Mesenchymal stem cell (in vitro differentiated cells and primary cell): ENCODE results near the gene IGF1R.

Source experiments
- DNase-seq: peaks from one replicate; pipeline ENCODE4 v3.0.0-alpha.2; 2013
- H2AFZ ChIP-seq: one replicate; pipeline ENCODE4 v1.6.1; 2013; ENCODE audit warnings: low read depth, mild to moderate bottlenecking, control low read depth, inconsistent platforms, low read length, moderate library complexity
- H2AK5ac ChIP-seq: 2 replicates; pipeline ENCODE4 v1.6.1; 2013; ENCODE audit warnings: low read length, moderate library complexity, mild to moderate bottlenecking, inconsistent platforms; ENCODE audit not compliant: severe bottlenecking
- H2BK120ac ChIP-seq: one replicate; pipeline ENCODE4 v1.6.1; 2013; ENCODE audit warnings: low read depth, mild to moderate bottlenecking, inconsistent platforms, low read length, moderate library complexity
- H2BK12ac ChIP-seq, 2 experiments: one replicate each; pipeline ENCODE4 v1.6.1; 2013; ENCODE audit warnings: inconsistent platforms in 2 of 2, low read length in 2 of 2, mild to moderate bottlenecking in 2 of 2, moderate library complexity in 2 of 2, control low read depth in 1 of 2
- H2BK15ac ChIP-seq: one replicate; pipeline ENCODE4 v1.6.1; 2013; ENCODE audit warnings: mild to moderate bottlenecking, low read depth, inconsistent platforms; ENCODE audit not compliant: poor library complexity, severe bottlenecking
- H2BK5ac ChIP-seq: 2 replicates; pipeline ENCODE4 v1.6.1; 2013; ENCODE audit warnings: low read depth, mild to moderate bottlenecking, low read length, control low read depth, inconsistent platforms; ENCODE audit not compliant: poor library complexity, severe bottlenecking
- H3K14ac ChIP-seq, 2 experiments: one replicate each; pipeline ENCODE4 v1.6.1; 2013; ENCODE audit warnings: inconsistent platforms in 2 of 2, low read length in 2 of 2, control low read depth in 1 of 2, mild to moderate bottlenecking in 1 of 2, moderate library complexity in 1 of 2
- H3K18ac ChIP-seq, 2 experiments: one replicate each; pipeline ENCODE4 v1.6.1; 2013; ENCODE audit warnings: inconsistent platforms in 2 of 2, low read length in 2 of 2, control low read depth in 1 of 2, low read depth in 1 of 2, mild to moderate bottlenecking in 1 of 2
- H3K23ac ChIP-seq, 2 experiments: one replicate each; pipeline ENCODE4 v1.6.1; 2013; ENCODE audit warnings: inconsistent platforms in 2 of 2, low read length in 2 of 2, mild to moderate bottlenecking in 2 of 2, moderate library complexity in 2 of 2, control low read depth in 1 of 2
- H3K27ac ChIP-seq: 2 replicates; pipeline ENCODE4 v1.5.1; 2013; ENCODE audit warnings: mild to moderate bottlenecking, moderate library complexity, low read length, control low read depth, inconsistent platforms; ENCODE audit not compliant: poor library complexity, severe bottlenecking
- H3K27me3 ChIP-seq, 2 experiments: 2 replicates each; pipeline versions ENCODE4 v1.6.1 to v1.7.0; 2013; ENCODE audit warnings: low read length in 2 of 2, mild to moderate bottlenecking in 2 of 2, moderate library complexity in 2 of 2, control low read depth in 1 of 2, inconsistent platforms in 1 of 2; ENCODE audit not compliant: control insufficient read depth in 1 of 2, insufficient read depth in 1 of 2
- H3K36me3 ChIP-seq, 2 experiments: 2 replicates each; pipeline versions ENCODE4 v1.6.1 to v1.7.0; 2013; ENCODE audit warnings: low read length in 2 of 2, control low read depth in 1 of 2, inconsistent platforms in 1 of 2, low read depth in 1 of 2, mild to moderate bottlenecking in 1 of 2; ENCODE audit not compliant: insufficient read depth in 2 of 2, control insufficient read depth in 1 of 2
- H3K4ac ChIP-seq, 2 experiments: one replicate each; pipeline ENCODE4 v1.6.1; 2013; ENCODE audit warnings: inconsistent platforms in 2 of 2, low read length in 2 of 2, mild to moderate bottlenecking in 2 of 2, moderate library complexity in 2 of 2, control low read depth in 1 of 2, low read depth in 1 of 2
- H3K4me1 ChIP-seq: 2 replicates; pipeline ENCODE4 v1.6.1; 2013; ENCODE audit warnings: low read depth, low read length, control low read depth; ENCODE audit not compliant: control insufficient read depth, insufficient read depth
- H3K4me2 ChIP-seq: 2 replicates; pipeline ENCODE4 v1.6.1; 2013; ENCODE audit warnings: low read length, mild to moderate bottlenecking, inconsistent platforms; ENCODE audit not compliant: poor library complexity, severe bottlenecking
- H3K4me3 ChIP-seq, 2 experiments: 2 replicates each; pipeline versions ENCODE4 v1.5.1 to v1.7.0; 2013; ENCODE audit warnings: low read length in 2 of 2, mild to moderate bottlenecking in 2 of 2, control low read depth in 1 of 2, low read depth in 1 of 2; ENCODE audit not compliant: insufficient read depth in 1 of 2
- H3K79me1 ChIP-seq: replicated peaks from 2 replicates; pipeline ENCODE4 v1.6.1; 2013; ENCODE audit warnings: mild to moderate bottlenecking, control low read depth, low read length, inconsistent platforms; ENCODE audit not compliant: poor library complexity, severe bottlenecking
- H3K9ac ChIP-seq: 2 replicates; pipeline ENCODE4 v1.7.0; 2013; ENCODE audit warnings: mild to moderate bottlenecking, low read length, moderate library complexity
- H3K9me3 ChIP-seq: 2 replicates; pipeline ENCODE4 v1.7.0; 2013; ENCODE audit warnings: mild to moderate bottlenecking, low read length; ENCODE audit not compliant: control insufficient read depth
- H4K8ac ChIP-seq: one replicate; pipeline ENCODE4 v1.6.1; 2013; ENCODE audit warnings: inconsistent platforms, mild to moderate bottlenecking, low read length, moderate library complexity
- H4K91ac ChIP-seq: one replicate; pipeline ENCODE4 v1.6.1; 2013; ENCODE audit warnings: mild to moderate bottlenecking, low read length, inconsistent platforms
- WGBS: methylation state at CpG from one replicate; pipeline ENCODE4 v1.1.7; 2013; ENCODE audit warnings: mixed read lengths; 5-methylcytosine and 5-hydroxymethylcytosine counted together

The IGF1R gene

GRCh38 chr15:98958918-98959639, 310.7 kb downstream of the IGF1R start:
- Histone ChIP-seq H3K9me3 (peaks cover 18% of the 10 kb centered on the region), H3K27ac (no peak overlapping the region), H3K14ac (no peak overlapping the region), H2AFZ (no peak overlapping the region), H2AK5ac (no peak overlapping the region), H4K91ac (no peak overlapping the region), H3K4me2 (no peak overlapping the region), H3K23ac (no peak overlapping the region), H2BK5ac (no peak overlapping the region), H2BK12ac (no peak overlapping the region), H3K79me1 (peaks cover 3% of the 10 kb centered on the region), H3K4me1 (peaks cover 4% of the 10 kb centered on the region), H2BK120ac (no peak overlapping the region), H3K4me3 (no peak overlapping the region), H3K9ac (no peak overlapping the region), H4K8ac (no peak overlapping the region), H2BK15ac (no peak overlapping the region), H3K36me3 (peaks cover 70% of the 10 kb centered on the region in 2 experiments), H3K27me3 (no peaks in the 10 kb centered on the region), H3K18ac (no peak overlapping the region), H3K4ac (no peak overlapping the region)
- no peak for DNase-seq
- WGBS = 96% methylated on average over 20 of the region's 22 CpGs

GRCh38 chr15:98959640-98960007, 311.3 kb downstream of the IGF1R start:
- no peak overlapping the region for H3K27ac ChIP-seq
- H2BK15ac ChIP-seq = no peak overlapping the region
- no peak overlapping the region for H3K18ac ChIP-seq
- H3K9ac ChIP-seq = no peak overlapping the region
- H2BK5ac ChIP-seq = no peak overlapping the region
- no peak overlapping the region for H2BK12ac ChIP-seq
- no peak for DNase-seq
- H4K91ac ChIP-seq = no peak overlapping the region
- H3K79me1 ChIP-seq = peaks cover 2% of the 10 kb centered on the region
- no peak overlapping the region for H2AFZ ChIP-seq
- no peaks in the 10 kb centered on the region for H3K27me3 ChIP-seq
- H2AK5ac ChIP-seq = no peak overlapping the region
- H3K4ac ChIP-seq = no peak overlapping the region
- H3K14ac ChIP-seq = no peak overlapping the region
- peaks cover 69 to 73% of the 10 kb centered on the region in 2 experiments for H3K36me3 ChIP-seq
- H3K9me3 ChIP-seq = peaks cover 18% of the 10 kb centered on the region
- H3K23ac ChIP-seq = no peak overlapping the region
- peaks cover 1% of the 10 kb centered on the region for H3K4me1 ChIP-seq
- H2BK120ac ChIP-seq = no peak overlapping the region
- no peak overlapping the region for H3K4me3 ChIP-seq
- WGBS = 100% methylated on average over 1 of the region's 3 CpGs
- no peak overlapping the region for H4K8ac ChIP-seq
- no peak overlapping the region for H3K4me2 ChIP-seq

GRCh38 chr15:98960555-98961050, 312.3 kb downstream of the IGF1R start:
- Histone ChIP-seq H3K4ac (no peak overlapping the region), H2AFZ (no peak overlapping the region), H3K9ac (no peak overlapping the region), H3K27me3 (no peaks in the 10 kb centered on the region), H3K4me1 (no peaks in the 10 kb centered on the region), H3K9me3 (peaks cover 18% of the 10 kb centered on the region), H2BK120ac (no peak overlapping the region), H2BK15ac (no peak overlapping the region), H3K79me1 (peaks cover 2% of the 10 kb centered on the region), H3K23ac (no peak overlapping the region), H3K36me3 (peaks cover 65 to 69% of the 10 kb centered on the region in 2 experiments), H3K18ac (no peak overlapping the region), H3K4me2 (no peak overlapping the region), H3K14ac (no peak overlapping the region), H4K91ac (no peak overlapping the region), H3K27ac (no peak overlapping the region), H4K8ac (no peak overlapping the region), H2AK5ac (no peak overlapping the region), H2BK5ac (no peak overlapping the region), H3K4me3 (no peak overlapping the region), H2BK12ac (no peak overlapping the region)
- no peak for DNase-seq
- WGBS = 90% methylated on average over 21 of the region's 21 CpGs

- Histone ChIP-seq H4K91ac (no peak overlapping the region), H2BK15ac (no peak overlapping the region), H3K79me1 (no peaks in the 10 kb centered on the region), H3K14ac (no peak overlapping the region), H3K9ac (no peak overlapping the region), H3K23ac (no peak overlapping the region), H2BK120ac (no peak overlapping the region), H2AK5ac (no peak overlapping the region), H3K4me3 (no peak overlapping the region), H3K4me2 (no peak overlapping the region), H3K27ac (no peak overlapping the region), H3K27me3 (no peaks in the 10 kb centered on the region), H3K9me3 (peaks cover 18% of the 10 kb centered on the region), H3K36me3 (peaks cover 38 to 50% of the 10 kb centered on the region in 2 experiments), H3K18ac (no peak overlapping the region), H2BK12ac (no peak overlapping the region), H4K8ac (no peak overlapping the region), H2AFZ (no peak overlapping the region), H2BK5ac (no peak overlapping the region), H3K4me1 (peaks cover 6% of the 10 kb centered on the region), H3K4ac (no peak overlapping the region)
- WGBS = 96% methylated on average over 8 of the region's 8 CpGs
- DNase-seq = no peak
These were observed 315.1 kb downstream of the IGF1R start for GRCh38 chr15:98963444-98963843.
